Hematopoietic multipotent progenitor cell (in vitro differentiated cells): ENCODE data around the gene SOX5. TPM values are rescaled to one million over a fixed set of nuclear protein-coding genes. Genes with fewer than 3 reads are reported as not detected.
"Not testable (repeated sequence)": the region's sequence is repeated elsewhere in the genome, so short reads cannot be mapped to it uniquely, and the experiment has no call there.

Source experiments
- DNase-seq, 3 donors: peaks; one replicate each; pipeline ENCODE4 v3.0.0-alpha.2; 2011 to 2015; ENCODE audit warnings: low read depth in 2 of 3, low spot score in 2 of 3
- total RNA-seq: library from RNA; depleted of rRNA; stranded (reverse); fragments of >200 nt; gene quantifications from one replicate; pipeline ENCODE4 v1.2.3, GENCODE V29; 2012

Gene SOX5
- total RNA-seq, 1 donor = 0.27 TPM

- no peak for DNase-seq
Observed at GRCh38 chr12:23911574-23911973, 37.9 kb downstream of the SOX5 start.

DNA sequence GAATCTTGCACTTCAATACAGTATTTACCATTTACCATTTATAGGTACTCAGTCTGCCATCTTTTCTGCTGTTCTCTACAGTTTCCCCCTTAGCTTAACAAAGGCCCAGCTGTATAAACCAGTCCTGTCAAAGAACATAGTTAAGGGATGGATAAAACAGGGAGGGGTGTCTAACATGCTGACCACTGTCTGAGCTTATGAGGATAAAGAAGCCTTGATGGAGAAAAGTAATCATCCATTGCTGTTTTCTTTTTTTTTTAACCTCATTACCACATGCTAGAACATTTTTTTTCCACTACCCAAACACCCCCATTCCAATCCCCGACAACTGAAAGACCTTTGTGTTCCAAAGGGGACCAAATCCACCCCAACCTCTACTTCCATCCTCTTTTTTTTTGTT lies 39.9 kb downstream of the SOX5 start:
- DNase-seq = no peak

GRCh38 chr12:23906329-23906728 lies 43.1 kb downstream of the SOX5 start:
- no peak for DNase-seq

DNA sequence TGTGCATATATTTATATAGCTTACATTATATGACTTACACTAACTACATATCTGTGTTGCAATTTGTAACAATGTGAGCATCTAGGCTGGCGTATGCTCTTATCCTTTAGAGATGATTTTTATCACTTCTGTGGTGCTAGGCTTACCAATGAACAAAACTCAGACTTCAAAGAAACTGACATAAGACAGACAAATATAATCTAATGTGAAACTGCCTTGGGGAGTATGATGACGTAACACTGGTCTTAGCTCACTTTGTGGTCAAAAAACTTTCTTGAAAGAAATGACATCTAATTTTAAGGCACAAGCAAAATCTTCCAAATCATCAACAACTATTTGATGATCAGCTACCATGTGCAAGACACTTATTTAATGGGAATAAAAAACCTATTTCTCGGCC lies 50.0 kb downstream of the SOX5 start:
- DNase-seq = no peak

DNA sequence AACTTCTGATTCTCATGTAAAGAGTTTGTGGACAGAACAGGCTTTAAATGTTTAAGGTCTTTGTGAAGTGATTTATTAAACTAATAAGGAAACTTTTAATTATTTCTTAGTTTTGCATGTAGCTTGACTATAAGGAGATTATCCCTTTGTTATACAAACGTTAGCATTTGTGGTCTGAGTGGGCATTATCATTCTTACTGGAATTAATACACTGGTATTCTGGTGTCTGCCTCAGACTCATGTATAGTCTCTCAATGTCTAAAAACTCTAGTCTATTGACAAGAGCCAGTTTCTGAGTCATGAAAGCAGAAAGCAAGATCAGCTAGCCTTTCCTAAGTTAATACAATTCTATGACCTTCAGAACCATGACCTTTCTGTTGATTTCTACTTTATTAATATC lies 51.3 kb downstream of the SOX5 start:
- no peak for DNase-seq

GRCh38 chr12:23895792-23896218 lies 53.7 kb downstream of the SOX5 start:
- DNase-seq = no peak

- DNase-seq = no peak
Observed at GRCh38 chr12:23893611-23894010, 55.9 kb downstream of the SOX5 start.

DNA sequence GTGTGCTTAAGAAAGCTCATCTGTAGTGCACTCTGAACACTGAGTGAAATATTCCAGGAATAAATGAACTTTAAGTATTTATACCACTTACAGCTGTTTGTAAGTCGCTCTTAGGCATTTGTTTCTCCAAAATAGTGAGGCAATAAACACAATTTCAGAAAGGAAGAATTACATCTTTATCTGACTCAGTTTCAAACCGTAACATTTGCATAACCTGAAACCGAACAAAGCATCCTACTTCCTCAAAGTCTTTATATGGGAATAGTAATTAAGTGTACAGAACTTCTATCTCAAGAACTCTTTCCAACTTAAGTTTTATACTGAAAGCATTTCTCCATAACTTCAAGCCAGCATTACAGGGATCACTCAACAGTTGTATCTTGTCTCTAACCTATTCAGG lies 58.4 kb downstream of the SOX5 start:
- no peak for DNase-seq

- DNase-seq = no peak
Observed at GRCh38 chr12:23889069-23889440, 60.4 kb downstream of the SOX5 start.

GRCh38 chr12:23888396-23889068 lies 60.9 kb downstream of the SOX5 start:
- no peak for DNase-seq

- DNase-seq = no peak
Observed at GRCh38 chr12:23887055-23887835, 62.2 kb downstream of the SOX5 start.

- no peak for DNase-seq
Observed at GRCh38 chr12:23885394-23885793, 64.1 kb downstream of the SOX5 start.

- no peak for DNase-seq
Observed at GRCh38 chr12:23884909-23885308, 64.6 kb downstream of the SOX5 start.

- no peak for DNase-seq
Observed at GRCh38 chr12:23880988-23881387, 68.5 kb downstream of the SOX5 start.

GRCh38 chr12:23876618-23877017 lies 72.9 kb downstream of the SOX5 start:
- DNase-seq = not testable (repeated sequence)

DNA sequence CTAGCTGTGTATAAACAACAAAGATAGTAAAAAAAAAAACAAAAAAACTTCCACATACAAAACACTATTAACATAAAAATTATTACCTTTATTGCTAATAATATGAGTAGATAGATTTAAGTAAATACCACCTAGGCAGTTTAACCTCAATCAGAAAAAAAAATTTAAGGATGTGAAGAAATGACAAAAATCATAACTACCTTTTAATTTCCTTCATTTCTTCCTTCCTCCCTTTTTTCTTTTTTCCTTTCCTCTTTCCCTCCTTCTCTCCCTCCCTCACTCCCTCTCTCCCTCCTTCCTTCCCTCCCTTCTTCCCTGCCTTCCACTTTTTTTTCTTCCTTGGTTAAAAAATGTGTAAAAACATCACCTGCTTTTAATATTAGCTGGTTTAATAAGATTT lies 81.7 kb downstream of the SOX5 start:
- no peak for DNase-seq

- no peak for DNase-seq
Observed at GRCh38 chr12:23862701-23863100, 86.8 kb downstream of the SOX5 start.

GRCh38 chr12:23860019-23860418 lies 89.5 kb downstream of the SOX5 start:
- DNase-seq = no peak

- DNase-seq = no peak
Observed at GRCh38 chr12:23857178-23857577, 92.3 kb downstream of the SOX5 start.

- no peak for DNase-seq
Observed at GRCh38 chr12:23855813-23856212, 93.7 kb downstream of the SOX5 start.

DNA sequence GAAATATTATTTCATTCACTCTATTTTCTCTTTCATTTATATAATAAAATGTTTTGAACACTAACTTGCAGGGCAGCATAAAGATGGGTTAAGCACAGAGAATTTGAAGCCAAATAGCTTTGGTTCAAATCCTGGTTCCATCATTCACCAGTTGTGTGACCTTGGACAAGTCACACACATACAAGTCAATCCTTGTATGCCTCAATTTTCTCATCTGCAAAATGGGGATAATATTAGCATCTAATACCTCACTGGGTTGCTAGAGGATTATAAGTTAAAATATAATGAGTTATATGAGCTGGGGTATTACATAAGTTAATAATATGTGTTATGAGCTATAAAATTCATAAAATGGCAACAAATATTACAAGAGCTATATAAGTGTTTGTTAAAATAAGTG lies 94.9 kb downstream of the SOX5 start:
- DNase-seq = no peak

DNA sequence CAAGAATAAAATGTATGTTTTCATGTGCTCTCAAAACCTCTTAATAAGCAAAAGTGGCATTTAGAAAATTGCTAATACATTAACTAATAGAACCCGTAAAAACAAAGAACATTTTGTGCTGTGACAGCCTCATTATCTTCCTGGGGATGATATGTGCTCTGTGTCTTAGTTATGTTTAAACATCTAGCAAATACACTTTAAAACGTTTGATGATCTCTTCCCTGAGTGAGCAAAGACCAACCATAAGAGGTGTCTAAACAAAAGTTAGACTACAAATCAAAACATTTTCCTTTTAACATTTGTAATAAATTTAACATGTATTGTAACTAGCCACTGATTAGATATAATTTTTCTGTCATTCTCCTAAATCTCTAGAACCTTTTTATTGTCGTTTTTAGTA lies 95.8 kb downstream of the SOX5 start:
- DNase-seq = no peak
